Measurements from ENCODE around the gene SMC5.
A peak's percentile ranks its signal among the peaks of the same experiment; 100 is the strongest.
"Not testable (repeated sequence)": the region's sequence is repeated elsewhere in the genome, so short reads cannot be mapped to it uniquely, and the experiment has no call there.

Gene SMC5

GRCh38 chr9:70258692-70259511 is at the start of gene SMC5:
Gene SMC5 (plus strand): TSS chr9:70258978. CDS start chr9:70259079, 101 bp downstream.
- DNase-seq (ENCODE audit: low read depth): peak; percentile 77

DNA sequence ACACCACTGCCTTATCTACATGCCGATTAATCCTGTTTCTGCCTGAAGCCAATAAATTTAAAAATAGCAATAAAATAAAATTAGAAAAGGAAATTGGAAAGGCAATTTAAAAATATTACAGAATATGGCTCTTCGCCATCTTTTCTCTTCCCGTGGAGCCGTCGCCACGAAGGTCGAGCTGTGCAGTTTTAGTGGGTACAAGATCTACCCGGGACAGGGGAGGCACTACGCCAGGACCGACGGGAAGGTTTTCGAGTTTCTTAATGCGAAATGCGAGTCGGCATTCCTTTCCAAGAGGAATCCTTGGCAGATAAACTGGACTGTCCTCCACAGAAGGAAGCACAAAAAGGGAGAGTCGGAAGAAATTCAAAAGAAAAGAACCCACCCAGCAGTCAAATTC is 41.7 kb upstream of the SMC5 start:
- no peak for DNase-seq (ENCODE audit: low read depth)

DNA sequence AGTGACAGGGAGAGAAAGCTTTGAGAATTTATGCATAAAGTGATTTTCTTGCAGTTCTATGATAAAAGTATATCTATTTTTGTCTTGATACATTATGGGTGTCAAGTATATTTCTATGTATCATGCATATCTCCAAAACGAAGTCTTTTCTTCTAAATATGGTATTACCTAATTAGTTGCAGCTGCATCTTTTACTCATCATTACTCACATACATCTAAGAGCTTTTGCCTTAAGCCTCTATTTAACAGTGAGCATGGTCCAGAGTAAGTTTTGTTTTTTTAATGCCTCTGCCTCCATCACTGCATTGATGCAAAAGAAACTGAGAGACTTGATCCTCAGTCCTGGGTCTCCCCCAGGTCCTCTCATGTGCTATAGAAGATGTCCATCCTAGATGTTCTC is 40.0 kb upstream of the SMC5 start:
- no peak for DNase-seq (ENCODE audit: low read depth)

DNA sequence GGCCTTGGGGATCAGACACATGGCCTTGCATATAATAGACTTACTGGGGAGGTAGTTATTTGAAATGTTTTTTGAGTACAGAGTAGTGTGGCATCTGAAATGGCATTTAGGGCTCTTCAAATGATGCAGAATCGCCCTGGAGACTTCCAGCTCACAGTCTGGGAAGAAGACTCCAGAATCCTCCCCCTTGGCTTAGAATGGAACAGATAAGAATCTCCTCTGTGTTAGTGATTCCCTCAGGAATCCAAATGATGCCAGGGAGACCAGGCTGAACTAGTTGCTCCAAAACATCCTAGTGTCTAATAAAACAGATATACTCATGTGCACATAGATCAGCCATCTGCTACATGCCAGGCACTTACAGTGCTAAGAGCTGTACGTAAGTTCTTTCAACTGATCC is 38.6 kb upstream of the SMC5 start:
- no peak for DNase-seq (ENCODE audit: low read depth)

GRCh38 chr9:70222354-70222753 is 36.4 kb upstream of the SMC5 start:
- DNase-seq (ENCODE audit: low read depth): no peak

GRCh38 chr9:70228118-70228517 is 30.7 kb upstream of the SMC5 start:
- DNase-seq (ENCODE audit: low read depth): no peak

DNA sequence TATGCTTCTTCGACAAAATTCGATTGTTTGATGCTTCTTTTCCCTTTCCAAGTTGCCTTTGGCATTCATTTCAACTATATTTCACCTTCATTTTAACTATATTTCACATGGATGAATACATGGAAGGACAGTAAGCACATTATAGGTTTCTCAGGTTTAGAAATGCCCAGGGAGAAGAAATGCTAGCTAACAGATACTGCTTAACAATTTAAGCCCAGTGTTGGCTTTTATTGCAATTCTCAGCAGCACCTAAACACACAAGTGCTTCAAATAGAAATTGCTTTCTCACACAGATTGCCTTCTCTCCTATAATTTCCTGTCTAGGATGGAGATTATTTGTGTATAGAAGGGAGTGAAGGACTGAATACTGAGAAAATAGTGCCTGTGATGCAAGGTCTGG is 30.2 kb upstream of the SMC5 start:
- no peak for DNase-seq (ENCODE audit: low read depth)

DNA sequence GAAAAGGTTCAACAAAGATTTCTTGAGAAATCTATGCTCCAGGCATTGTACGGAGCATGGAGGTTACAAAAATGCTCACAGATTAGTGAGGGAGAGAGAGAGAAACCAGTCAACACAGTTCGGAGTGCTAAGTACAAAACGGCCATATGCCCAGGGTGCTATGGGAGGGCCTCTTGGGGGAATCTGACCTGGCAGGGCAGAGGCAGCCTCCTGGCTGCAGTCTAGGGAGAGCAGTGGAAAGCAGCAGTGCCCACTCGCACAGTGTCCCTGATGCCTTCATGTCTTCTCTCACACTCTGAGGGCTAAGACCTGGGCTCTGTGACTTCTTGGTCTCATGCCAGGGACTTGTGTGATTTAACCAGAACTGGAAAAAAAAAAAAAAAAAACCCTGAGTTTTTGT is 29.8 kb upstream of the SMC5 start:
- no peak for DNase-seq (ENCODE audit: low read depth)

GRCh38 chr9:70229579-70229978 is 29.2 kb upstream of the SMC5 start:
- no peak for DNase-seq (ENCODE audit: low read depth)

GRCh38 chr9:70232476-70232875 is 26.3 kb upstream of the SMC5 start:
- no peak for DNase-seq (ENCODE audit: low read depth)

DNA sequence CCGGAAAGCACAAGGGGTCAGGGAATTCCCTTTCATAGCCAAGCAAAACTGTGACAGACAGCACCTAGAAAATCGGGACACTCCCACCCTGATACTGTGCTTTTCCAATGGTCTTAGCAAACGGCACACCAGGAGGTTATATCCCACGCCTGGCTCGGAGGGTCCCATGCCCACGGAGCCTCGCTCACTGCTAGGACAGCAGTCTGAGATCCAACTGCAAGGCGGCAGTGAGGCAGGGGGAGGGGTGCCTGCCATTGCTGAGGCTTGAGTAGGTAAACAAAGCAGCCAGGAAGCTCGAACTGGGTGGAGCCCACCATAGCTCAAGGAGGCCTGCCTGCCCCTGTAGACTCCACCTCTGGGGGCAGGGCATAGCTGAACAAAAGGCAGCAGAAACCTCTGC is 24.6 kb upstream of the SMC5 start:
- not testable (repeated sequence) for DNase-seq (ENCODE audit: low read depth)

DNA sequence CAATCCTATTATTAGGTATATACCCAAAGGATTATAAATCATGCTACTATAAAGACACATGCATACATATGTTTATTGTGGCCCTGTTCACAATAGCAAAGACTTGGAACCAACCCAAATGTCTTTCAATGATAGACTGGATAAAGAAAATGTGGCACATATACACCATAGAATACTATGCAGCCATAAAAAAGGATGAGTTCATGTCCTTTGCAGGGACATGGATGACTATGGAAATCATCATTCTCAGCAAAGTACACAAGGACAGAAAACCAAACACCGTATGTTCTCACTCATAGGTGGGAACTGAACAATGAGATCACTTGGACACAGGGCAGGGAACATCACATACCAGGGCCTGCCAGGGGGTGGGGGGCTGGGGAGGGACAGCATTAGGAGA is 12.8 kb upstream of the SMC5 start:
- DNase-seq (ENCODE audit: low read depth): not testable (repeated sequence)

DNA sequence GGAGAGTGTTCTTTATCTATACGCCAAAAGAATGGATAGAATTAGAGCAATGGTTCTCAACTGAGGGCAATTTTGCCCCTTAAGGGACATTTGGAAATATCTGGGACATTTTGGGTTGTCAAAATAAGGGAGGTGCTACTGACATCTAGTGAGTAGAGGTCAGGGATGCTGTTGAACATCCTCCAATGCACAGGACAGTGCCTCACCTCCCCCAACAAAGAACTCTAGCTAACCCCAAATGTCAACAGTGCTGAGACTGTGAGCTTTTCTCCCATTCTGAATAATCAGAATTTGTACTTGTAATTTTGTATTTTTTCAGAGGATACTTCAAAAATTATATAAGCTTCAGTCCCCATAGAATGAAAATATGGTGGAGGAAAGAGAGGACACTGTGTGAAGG is 8.6 kb upstream of the SMC5 start:
- no peak for DNase-seq (ENCODE audit: low read depth)

DNA sequence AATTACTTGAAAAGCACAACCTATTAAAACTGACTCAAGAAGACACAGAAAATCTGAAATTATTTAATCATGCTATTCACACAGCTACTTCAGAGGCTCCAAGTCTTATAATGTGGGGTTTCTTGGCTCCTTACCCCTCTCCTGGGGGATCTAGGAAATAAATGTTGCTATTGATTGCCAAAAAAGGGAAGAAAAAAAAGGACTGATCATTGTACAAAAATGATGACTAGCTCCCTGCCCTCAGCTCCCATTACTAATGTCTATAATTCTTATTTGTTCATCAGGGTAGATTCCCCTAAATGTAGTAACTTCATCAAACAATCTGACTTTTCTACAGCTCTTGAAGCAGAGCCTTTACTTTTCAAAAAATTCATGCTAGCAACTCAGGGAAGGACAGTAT is 3.3 kb upstream of the SMC5 start:
- DNase-seq (ENCODE audit: low read depth): no peak

- no peak for DNase-seq (ENCODE audit: low read depth)
Observed at GRCh38 chr9:70256123-70256551, 2.6 kb upstream of the SMC5 start.

DNA sequence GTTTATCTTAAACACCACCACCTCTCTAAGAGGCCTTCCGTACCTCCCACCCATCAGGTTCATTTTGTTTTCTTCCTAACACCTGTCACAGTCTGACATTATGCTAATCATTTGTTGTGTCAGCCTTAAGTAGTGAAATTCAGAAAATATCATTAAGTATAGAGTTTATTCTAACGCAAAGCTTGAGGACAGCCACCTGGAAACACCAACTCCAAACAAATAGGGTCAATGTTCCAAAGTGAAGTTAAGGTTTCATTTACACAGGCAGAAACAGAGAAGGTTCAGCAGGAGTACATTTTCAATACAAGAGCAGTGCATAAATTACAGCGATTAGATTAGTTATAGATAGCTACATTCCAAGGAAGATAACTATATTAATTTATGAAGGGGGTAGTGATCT is 1.3 kb upstream of the SMC5 start:
- no peak for DNase-seq (ENCODE audit: low read depth)

DNA sequence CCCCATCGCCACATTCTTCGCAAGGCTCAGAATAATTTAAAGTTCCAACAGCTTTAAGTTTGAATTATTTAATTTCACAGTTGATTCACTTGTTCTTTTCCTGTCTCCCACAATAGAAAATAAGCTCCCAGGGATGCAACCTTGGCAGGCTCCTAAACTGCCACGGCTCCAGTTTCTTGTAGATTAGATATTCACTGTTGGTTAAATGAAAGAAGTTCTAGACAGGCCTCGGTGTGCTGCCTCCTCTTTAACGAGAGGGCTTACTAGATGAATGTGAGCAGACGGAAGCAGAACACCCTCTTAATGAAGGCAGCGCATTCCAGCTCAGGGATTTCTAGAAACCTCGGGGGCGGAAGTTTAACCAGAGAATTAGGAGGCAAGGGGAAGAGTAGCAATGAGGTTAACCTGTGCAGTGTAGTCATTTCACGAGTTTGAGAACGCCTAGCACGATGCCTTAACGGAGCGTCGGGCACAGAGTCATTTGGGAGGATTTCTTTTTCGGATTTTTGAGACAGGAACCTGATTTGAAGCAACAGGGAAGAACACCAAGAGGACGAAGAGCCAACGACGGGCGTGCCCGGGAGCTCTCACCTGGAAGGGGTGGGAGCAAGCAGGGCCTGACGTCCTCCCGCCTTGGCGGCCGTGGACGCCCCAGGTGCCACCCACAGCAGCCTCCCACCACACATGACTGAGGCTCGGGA is 637 bp upstream of the SMC5 start:
- DNase-seq (ENCODE audit: low read depth): no peak

GRCh38 chr9:70259512-70259802 is 679 bp downstream of the SMC5 start:
- no peak for DNase-seq (ENCODE audit: low read depth)

- DNase-seq (ENCODE audit: low read depth): no peak
Observed at GRCh38 chr9:70260007-70260443, 1.2 kb downstream of the SMC5 start.

DNA sequence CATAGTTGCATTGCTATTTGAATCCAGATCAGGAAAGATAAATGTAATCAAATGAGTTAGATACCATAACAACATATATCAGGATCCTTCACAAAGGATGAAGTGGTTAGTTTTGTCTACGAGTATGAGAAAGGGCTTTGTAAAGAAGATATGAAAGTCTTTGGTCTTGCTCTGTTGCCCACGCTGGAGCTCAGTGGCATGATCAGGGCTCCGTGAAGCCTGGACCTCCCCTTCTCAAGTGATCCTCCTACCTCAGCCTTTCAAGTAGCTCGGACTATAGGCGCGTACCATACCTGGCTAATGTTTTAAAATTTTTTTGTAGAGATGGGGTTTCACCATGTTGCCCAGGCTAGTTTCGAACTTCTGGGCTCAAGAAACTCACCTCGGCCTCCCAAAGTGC is 1.8 kb downstream of the SMC5 start:
- no peak for DNase-seq (ENCODE audit: low read depth)

DNA sequence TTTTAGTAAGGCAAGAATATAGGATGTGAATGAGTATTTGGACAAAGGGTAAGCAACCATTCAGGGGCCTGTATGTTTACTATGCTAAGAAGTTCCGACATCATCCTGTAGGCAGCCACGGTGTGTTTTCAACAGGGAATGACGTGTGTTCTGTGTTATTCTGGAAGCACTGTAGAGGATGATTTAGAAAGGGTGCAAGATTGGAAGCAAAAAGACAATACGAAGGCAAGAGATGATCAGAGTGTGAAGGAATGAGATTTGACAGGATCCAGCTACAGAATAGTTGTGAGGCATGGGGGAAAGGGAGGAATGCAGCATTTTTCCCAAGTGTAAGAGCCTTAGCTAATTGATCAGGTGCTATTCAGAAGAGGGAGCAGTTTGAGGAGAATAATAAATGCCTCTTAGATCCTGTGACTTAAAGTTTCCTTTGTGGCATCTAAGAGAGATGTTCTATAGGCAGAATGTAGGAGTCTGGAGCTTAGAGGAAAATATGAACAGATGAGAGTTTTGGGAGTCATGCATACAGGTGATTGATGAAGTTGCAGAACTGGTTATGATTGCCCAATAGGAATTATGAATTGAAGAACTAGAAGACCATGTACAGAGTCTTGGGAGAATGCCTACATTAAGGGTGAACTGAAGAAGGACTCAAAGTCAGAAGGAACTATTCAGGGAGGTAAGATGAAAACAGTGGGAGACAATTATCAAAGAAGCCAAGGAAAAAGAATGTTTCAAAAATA is 2.5 kb downstream of the SMC5 start:
- DNase-seq (ENCODE audit: low read depth): no peak

GRCh38 chr9:70262366-70262765 is 3.6 kb downstream of the SMC5 start:
- DNase-seq (ENCODE audit: low read depth): no peak

GRCh38 chr9:70262948-70263347 is 4.2 kb downstream of the SMC5 start:
- DNase-seq (ENCODE audit: low read depth): no peak
